RWPE2 (cell line): ENCODE measurements around the gene TRIP4.

Source experiments
- ATAC-seq: fragments of 200-7000 bp; cut with Tn5 transposase; 3 replicates; pipeline ENCODE4 v1.9.1; 2021; ENCODE audit warnings: low read depth
- DNase-seq: peaks from one replicate; pipeline ENCODE4 v3.0.0-alpha.2; 2020; ENCODE audit warnings: low spot score
- H3K27ac ChIP-seq: fragments of 450-650 bp; 2 replicates; pipeline ENCODE4 v1.5.1; 2017; ENCODE audit warnings: mild to moderate bottlenecking; ENCODE audit not compliant: poor library complexity, severe bottlenecking
- H3K27me3 ChIP-seq: fragments of 250-450 bp; sonication (Bioruptor Pico); 2 replicates; pipeline ENCODE4 v1.5.1; 2021; ENCODE audit warnings: mild to moderate bottlenecking, moderate library complexity; ENCODE audit not compliant: insufficient read depth, poor library complexity, severe bottlenecking
- H3K36me3 ChIP-seq: fragments of 250-450 bp; sonication (Bioruptor Pico); 2 replicates; pipeline ENCODE4 v1.5.1; 2020; ENCODE audit warnings: low read depth, mild to moderate bottlenecking, moderate library complexity
- H3K4me1 ChIP-seq: fragments of 250-450 bp; sonication (Bioruptor Pico); 2 replicates; pipeline ENCODE4 v1.5.1; 2021; ENCODE audit warnings: mild to moderate bottlenecking, moderate library complexity; ENCODE audit not compliant: insufficient read depth, poor library complexity, severe bottlenecking
- H3K4me3 ChIP-seq: fragments of 250-450 bp; sonication (Bioruptor Pico); 2 replicates; pipeline ENCODE4 v1.5.1; 2021; ENCODE audit warnings: mild to moderate bottlenecking, moderate library complexity; ENCODE audit not compliant: severe bottlenecking
- H3K9me3 ChIP-seq: fragments of 250-450 bp; sonication (Bioruptor Pico); 2 replicates; pipeline ENCODE4 v1.5.1; 2021; ENCODE audit warnings: mild to moderate bottlenecking, moderate library complexity; ENCODE audit not compliant: severe bottlenecking
- TF ChIP-seq, protein P1 (sequence below): fragments of 450-650 bp; IDR thresholded peaks from one replicate; pipeline ENCODE4 v1.5.1; 2017; ENCODE audit warnings: mild to moderate bottlenecking, moderate library complexity; ENCODE audit not compliant: poor library complexity, severe bottlenecking

TRIP4 gene

DNA sequence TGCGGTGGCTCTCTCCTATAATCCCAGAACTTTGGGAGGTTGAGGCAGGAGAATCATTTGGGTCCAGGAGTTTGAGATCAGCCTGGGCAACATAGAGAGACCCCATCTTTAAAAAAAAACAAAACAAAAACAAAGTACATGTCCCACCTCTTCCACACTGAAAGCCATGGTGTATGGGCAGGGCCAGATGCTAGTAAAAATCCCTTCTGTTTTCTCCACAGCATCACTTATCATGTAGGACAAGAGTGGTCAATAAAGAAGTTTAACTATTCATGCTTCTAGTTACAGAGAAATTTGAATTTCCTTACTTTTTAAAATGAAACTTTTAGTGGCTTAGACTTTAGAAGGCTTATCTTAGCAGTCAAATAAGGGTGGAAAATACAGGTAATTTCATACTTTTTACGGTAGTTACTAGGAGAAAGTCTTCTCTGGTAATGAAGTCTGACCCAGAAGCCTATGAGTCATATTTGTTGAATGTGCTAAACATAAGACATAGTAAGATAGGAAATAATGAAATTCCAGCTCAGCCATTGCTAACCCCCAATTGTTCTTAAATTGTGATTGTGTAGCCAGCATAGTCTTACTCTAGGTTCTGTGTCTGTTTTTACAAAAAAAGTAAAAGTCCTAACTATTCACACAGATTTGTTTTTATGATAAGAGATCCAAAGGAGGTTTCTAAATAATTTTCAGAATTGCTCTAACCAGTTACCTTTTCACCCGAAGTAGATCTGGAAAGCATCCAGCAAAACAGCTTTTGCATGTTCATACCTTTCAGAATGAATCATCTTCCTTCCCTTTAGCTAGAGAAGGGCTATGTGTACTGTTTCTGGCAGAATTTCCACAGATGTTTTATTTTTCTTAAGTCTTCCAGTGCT lies 56.3 kb downstream of the TRIP4 start:
- H3K4me1 ChIP-seq = peaks cover 22% of the 10 kb centered on the region
- ATAC-seq (peak; percentile 95), DNase-seq (no peak)
- H3K27me3 ChIP-seq = no peaks in the 10 kb centered on the region
- H3K4me3 ChIP-seq = peak overlapping the region; percentile 17
- H3K27ac ChIP-seq = peak overlapping the region; percentile 92
- no peaks in the 10 kb centered on the region for H3K9me3 ChIP-seq
- H3K36me3 ChIP-seq = peaks cover 39% of the 10 kb centered on the region
- TF ChIP-seq, protein P1, sequence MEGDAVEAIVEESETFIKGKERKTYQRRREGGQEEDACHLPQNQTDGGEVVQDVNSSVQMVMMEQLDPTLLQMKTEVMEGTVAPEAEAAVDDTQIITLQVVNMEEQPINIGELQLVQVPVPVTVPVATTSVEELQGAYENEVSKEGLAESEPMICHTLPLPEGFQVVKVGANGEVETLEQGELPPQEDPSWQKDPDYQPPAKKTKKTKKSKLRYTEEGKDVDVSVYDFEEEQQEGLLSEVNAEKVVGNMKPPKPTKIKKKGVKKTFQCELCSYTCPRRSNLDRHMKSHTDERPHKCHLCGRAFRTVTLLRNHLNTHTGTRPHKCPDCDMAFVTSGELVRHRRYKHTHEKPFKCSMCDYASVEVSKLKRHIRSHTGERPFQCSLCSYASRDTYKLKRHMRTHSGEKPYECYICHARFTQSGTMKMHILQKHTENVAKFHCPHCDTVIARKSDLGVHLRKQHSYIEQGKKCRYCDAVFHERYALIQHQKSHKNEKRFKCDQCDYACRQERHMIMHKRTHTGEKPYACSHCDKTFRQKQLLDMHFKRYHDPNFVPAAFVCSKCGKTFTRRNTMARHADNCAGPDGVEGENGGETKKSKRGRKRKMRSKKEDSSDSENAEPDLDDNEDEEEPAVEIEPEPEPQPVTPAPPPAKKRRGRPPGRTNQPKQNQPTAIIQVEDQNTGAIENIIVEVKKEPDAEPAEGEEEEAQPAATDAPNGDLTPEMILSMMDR = no peak

DNA sequence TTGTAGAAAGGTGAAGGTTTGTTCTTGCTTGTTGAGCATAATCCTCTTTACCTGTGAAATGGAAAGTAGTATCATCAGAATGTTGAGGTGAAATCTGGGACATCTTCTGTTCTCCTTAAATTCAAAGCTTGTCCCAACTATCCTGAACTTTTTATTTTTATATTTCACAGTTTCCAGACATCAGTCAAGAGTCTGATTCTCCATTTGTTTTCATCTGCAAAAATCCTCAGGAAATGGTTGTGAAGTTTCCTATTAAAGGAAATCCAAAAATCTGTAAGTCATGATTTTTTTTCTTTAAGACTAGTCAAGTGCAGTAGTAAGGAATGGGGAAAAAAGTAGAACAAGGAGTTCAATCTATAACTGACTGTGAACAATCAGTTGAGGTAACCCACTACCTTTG lies 57.2 kb downstream of the TRIP4 start:
- H3K4me3 ChIP-seq = no peak overlapping the region
- no peak for DNase-seq
- H3K27me3 ChIP-seq = no peaks in the 10 kb centered on the region
- H3K9me3 ChIP-seq = no peaks in the 10 kb centered on the region
- peak overlapping the region; percentile 92 for H3K27ac ChIP-seq
- H3K4me1 ChIP-seq = peaks cover 22% of the 10 kb centered on the region
- ATAC-seq = no peak
- TF ChIP-seq, protein P1 = no peak
- H3K36me3 ChIP-seq = peaks cover 45% of the 10 kb centered on the region

DNA sequence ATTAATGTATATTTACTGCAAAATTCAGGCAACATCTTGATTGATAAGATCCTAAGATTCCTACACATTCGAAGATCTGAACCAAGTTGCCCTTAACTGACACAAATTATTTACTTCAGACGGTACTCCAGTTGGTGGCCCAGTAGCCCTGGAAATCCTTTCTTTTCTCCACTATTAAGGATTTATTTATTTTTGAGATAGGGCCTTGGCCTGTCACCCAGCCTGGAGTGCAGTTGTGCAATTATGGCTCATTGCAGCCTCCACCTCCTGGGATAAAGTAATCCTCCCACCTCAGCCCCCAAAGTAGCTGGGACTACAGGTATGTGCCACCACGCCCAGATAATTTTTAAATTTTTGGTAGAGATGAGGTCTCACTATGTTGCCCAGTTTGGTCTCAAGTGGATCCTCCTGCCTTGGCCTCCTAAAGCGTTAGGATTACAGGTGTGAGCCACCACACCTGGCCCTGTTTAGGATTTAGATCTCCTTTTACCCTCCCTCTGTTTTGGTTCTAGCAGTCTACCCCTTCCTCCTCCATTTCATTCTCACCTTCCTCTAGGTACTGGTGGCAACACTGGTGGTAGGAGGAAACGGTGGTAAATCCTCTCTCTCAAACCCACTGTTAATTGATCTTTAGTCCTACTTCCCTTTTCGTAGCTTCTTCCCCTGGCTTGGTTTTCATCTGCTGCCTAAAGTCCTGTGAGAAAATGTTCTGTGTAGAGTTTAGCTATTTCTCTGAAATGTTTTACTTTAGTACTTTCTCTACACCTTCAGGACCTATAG lies 60.1 kb downstream of the TRIP4 start:
- Histone ChIP-seq H3K9me3 (no peaks in the 10 kb centered on the region), H3K36me3 (peaks cover 47% of the 10 kb centered on the region), H3K27ac (no peak overlapping the region), H3K4me1 (peaks cover 22% of the 10 kb centered on the region), H3K27me3 (no peaks in the 10 kb centered on the region), H3K4me3 (no peak overlapping the region)
- ATAC-seq (no peak), DNase-seq (no peak)
- TF ChIP-seq, protein P1 = no peak

DNA sequence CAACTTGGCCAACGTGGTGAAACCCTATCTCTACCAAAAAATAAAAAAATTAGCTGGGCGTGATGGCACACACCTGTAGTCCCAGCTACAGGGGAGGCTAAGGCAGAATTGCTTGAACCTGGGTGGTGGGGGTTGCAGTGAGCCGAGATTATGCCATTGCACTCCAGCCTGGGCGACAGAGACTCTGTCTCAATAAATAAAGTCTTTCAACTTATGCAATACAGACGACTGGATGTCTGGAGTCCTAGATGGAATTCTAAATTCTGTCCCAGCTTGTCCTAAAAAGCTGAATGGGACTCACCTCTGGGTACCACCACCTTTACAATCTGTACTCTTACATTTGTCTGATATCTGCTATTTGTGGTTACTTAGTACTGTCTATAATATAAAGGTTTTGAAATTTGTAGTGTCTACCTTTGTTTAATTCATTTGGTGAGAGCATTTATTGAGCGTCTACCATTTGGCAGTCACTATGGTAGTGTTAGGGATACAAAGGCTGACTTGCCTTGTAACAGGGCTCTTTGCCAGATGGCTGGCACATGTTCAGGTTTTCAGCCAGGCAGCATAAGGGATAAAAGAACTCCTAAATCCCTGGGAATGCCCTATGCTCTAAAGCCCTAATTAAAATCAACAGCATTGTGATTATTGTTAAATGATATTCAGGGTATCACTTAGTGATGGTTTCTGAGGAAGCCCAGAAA lies 65.5 kb downstream of the TRIP4 start:
- Histone ChIP-seq H3K27ac (no peak overlapping the region), H3K36me3 (peaks cover 26% of the 10 kb centered on the region), H3K4me3 (no peak overlapping the region), H3K4me1 (no peaks in the 10 kb centered on the region), H3K9me3 (no peaks in the 10 kb centered on the region), H3K27me3 (no peaks in the 10 kb centered on the region)
- TF ChIP-seq, protein P1 = no peak
- no peak for ATAC-seq
- no peak for DNase-seq
